HG02610 (cell line): ENCODE measurements around the gene NECTIN1.
A peak's percentile ranks its signal among the peaks of the same experiment; 100 is the strongest.

Experiments
- ATAC-seq: cut with Tn5 transposase; IDR thresholded peaks from one replicate; pipeline ENCODE4 v1.9.1; 2021; ENCODE audit warnings: mild to moderate bottlenecking, moderate library complexity; ENCODE audit not compliant: unreplicated experiment

NECTIN1 gene

GRCh38 chr11:119676461-119677020 is 52.5 kb downstream of the NECTIN1 start:
- no peak for ATAC-seq

- ATAC-seq: peak; percentile 90
Measured at GRCh38 chr11:119673759-119674336, 55.2 kb downstream of the NECTIN1 start.

GRCh38 chr11:119673052-119673758 is 55.8 kb downstream of the NECTIN1 start:
- ATAC-seq: no peak

DNA sequence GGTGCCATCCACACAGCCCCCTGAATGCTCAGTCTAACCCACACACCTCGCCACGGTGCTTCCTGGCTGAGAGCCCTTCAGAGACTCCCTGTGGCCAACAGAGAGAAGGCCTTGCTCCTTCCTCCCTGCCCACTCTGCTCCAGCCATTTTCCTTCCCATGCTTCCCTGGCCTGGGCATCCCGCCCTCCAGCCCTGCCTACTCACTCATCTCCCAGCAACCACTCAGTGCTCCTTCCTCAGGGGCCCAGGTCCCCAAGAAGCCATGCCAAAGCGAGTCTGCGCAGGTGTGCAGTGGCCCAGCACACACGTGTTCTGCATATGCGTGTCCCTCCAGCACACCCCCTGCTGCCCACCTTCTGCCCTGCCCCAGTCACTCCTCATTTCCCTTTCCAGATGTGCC is 56.4 kb downstream of the NECTIN1 start:
- no peak for ATAC-seq

DNA sequence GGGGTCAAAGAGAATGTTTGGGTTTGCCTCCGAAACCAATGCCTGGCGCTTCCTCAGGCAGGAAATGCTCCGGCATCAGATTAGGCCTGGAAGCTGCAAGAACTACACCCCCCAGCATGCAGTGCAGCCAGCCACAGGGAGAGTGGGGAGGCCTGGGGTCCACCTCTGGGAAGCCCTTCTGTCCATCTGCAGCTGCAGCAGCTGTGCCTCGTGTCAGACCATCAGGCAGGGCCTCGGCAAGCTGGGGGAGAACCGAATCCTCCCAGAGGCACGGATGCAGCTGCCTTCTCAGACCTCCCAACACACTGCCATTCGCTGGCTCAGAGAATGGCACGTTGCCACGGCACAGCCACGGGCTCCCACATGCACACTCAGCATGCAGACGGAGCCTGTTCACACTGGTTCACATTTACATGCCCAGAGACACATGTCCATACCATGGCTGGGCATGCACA is 57.4 kb downstream of the NECTIN1 start:
- no peak for ATAC-seq

DNA sequence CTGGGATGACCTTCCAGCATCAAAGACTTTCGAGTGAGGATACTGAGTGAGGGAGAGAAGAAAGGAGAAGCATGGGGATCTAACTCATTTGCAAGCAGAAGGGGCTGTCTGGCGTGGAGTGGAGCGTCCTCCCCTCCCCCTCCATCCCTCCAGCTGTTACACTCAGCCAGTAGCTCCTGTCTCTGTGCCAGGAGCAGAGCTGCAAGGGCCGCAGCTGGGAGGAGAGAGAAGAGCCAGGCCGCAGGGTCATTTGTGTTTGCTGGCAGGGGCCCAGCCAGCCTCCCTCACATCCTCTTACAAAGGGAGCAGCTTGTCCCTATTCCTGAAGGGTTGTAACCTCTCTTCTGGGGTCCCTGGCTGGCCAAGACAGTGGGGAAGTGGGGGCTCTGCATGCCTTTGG is 57.9 kb downstream of the NECTIN1 start:
- ATAC-seq: no peak

DNA sequence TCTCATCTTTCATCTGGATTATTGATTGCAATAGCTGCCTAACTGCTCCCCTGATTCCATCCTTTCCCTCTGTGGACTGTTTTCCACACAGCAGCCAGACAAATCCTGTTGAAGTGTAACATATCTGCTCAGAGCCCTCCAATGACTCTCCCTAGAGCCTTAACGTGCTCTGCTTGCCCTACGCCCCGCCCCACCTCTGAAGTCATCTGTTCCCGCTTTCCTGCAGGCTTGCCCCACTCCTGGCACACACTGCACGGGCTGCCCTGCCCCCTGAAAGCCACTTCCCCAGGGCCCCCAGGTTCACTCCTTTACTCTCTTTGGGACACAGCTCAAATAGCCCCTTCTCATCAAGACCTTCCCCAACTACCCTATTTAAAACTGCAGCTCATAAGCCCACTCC is 59.5 kb downstream of the NECTIN1 start:
- no peak for ATAC-seq

GRCh38 chr11:119668676-119669075 is 60.3 kb downstream of the NECTIN1 start:
- ATAC-seq: no peak

- peak; percentile 61 for ATAC-seq
Measured at GRCh38 chr11:119666463-119667131, 62.4 kb downstream of the NECTIN1 start.

DNA sequence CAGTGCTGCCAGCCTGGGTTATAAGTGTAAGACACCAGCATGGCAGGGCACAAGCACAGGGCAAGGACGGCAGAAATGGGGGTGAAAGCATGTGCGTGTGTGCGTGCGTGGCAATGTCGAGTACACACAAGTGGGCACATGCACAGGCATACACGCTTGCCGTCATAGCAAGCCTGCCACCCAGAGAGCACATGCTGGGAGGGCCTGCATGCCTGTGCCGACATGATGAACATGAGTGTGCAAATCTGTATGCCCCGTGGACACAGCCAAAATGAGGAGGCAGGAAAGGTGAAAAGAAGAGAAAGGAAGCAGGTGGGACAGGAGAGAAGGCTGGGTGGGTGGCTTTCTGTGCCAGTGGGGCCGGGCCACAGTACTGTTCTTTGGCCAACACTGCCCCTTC is 62.9 kb downstream of the NECTIN1 start:
- ATAC-seq: no peak

DNA sequence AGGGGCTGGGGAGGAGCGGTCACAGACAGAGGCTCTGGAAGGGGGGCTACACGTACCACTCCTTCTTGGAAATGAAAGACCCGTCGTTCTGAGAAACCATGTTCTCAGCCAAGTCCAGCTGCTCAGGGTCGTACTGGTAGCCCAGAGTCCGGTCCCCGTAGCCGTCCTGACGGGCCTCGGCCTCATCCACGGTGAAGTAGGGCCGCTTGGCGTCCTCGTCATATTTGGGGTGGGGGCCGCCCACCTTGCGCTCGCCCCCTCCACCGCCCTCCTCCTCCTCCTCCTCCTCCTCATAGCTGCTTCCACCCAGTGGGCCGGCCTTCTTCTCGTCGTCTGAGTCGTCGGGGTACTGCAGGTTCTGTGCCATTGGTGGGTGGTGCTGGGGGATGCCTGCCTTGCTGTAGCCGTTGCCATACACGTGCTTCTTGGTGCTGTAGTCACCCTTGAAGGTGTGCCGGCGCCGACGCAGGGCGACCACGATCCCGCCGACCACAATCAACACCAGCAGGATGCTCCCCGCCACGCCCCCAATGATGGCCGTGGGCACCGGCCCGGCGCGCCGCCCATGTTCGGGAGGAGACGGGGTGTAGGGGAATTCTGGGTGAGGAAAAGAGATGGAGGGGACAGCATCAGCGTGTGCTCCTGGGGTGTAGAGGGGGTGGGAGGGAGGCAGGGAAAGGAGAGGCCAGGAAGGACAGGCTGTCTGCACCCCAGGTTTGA is 64.1 kb downstream of the NECTIN1 start:
- ATAC-seq: no peak

GRCh38 chr11:119664063-119664572 is 64.9 kb downstream of the NECTIN1 start:
- ATAC-seq: no peak

- no peak for ATAC-seq
Measured at GRCh38 chr11:119663279-119663678, 65.7 kb downstream of the NECTIN1 start.

DNA sequence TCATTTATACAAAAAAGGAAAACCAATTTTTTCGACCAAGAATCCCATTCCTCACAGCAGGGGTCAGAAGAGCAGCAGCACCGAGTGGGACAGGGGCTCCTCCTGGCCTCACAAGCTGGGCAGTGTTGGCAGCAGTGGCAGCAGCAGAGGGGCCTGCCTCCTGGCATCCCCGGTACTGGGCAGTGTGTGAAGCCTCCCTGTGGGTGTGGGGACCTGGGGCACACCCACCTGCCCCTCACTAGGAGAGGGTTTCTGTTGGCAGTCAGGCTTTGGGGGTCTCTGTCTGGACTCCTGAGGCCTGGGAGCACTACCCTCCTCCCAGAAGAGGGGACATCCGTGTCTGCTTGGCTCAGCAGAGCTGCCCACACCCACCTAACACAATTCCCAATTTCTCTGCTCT is 67.8 kb downstream of the NECTIN1 start:
- ATAC-seq: no peak

DNA sequence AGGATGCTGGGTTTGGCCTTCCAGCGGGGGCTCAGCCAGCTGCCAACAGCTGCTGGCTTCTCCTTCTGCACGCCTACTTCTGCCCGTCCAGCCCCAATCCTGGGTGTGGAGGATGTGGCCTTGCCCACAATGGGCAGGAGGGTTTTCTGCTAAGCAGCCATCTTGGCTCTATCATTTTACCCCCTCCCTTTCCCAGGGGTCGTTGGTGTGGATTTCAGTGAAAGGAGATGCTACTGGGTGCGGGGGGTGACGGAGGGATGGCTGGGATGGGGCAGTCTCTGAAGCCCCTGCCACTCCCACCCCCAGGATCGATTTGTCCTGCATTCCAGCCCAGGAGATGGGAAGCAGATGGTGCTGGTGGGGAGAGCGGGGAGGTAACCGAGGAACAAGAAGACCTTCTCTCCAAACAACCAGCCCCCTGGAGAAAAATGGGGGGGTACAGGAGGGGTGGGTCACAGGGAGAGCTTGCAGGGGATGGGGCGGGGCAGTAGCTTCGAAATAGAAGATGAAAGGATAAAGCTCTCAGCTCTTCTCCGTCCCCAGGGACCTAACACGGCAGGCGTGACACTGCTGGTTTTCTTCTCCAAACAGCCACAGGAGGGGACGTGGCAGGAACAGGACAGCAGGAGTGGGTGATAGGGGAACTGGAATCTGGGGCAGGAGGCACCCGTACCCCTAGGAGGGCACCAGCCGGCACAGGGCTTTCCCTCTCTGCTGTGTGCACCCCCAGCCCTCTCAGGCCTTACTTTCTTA is 68.9 kb downstream of the NECTIN1 start:
- ATAC-seq: no peak

- no peak for ATAC-seq
Measured at GRCh38 chr11:119652907-119653659, 75.9 kb downstream of the NECTIN1 start.

DNA sequence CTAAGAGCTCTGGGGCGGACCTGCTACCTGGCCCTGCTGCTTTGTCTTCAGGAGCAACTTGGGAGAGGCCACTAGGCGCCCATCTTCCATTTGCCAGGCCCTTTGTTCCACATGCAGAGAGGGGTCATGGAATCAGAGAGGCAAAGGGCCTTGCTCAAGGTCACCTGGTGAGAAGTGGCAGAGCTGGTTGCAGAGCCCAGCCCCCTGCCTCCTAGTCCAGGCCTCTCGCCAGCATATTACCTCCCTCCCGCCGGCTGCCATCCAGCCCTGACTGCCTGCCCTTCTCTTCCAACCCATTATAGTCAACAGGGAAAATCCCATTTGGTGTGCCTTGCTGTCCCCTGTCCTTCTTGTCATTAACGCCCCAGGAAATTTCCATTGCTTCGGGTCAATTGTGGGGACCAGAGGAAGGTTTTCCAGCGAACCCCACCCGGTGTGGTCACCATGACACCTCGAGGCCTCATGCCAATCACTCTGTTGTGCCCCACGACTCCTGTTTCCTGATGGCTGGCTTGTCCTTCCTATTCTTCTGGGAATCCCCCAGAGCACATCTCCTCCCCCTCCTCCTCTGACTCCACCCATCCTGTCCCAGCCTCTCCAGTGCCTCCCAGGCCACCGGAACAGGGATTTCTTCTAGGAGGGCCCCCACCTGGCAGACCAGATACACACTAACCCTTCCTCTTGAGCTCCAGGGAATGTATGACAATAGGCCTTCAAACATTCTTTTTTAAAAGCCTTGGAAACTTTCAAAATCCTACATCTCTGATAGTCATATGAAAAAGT is 77.0 kb downstream of the NECTIN1 start:
- ATAC-seq: no peak

GRCh38 chr11:119650251-119650650 is 78.7 kb downstream of the NECTIN1 start:
- no peak for ATAC-seq

GRCh38 chr11:119647254-119647653 is 81.7 kb downstream of the NECTIN1 start:
- ATAC-seq: no peak
